ENCODE results near the gene NPTX1.
A peak's percentile ranks its signal among the peaks of the same experiment; 100 is the strongest.

The NPTX1 gene

GRCh38 chr17:80432350-80432955, 44.0 kb downstream of the NPTX1 start:
- no peak overlapping the region for H3K4me2 ChIP-seq
- H3K9ac ChIP-seq: no peak overlapping the region
- peaks cover 0 to 55% (median 6%) of the 10 kb centered on the region in 11 experiments; a peak in 10 of 22 replicates for H4K20me1 ChIP-seq
- no peak for TF ChIP-seq Cebpa-rat (IDR thresholded peaks at IDR 0.05)
- H3K36me3 ChIP-seq: no peaks in the 10 kb centered on the region
- H3K4me1 ChIP-seq: peaks cover 0 to 2% (median 0%) of the 10 kb centered on the region in 10 experiments; a peak in 4 of 20 replicates
- H3K4me3 ChIP-seq: no peak overlapping the region
- no peaks in the 10 kb centered on the region; a peak in 1 of 22 replicates for H3K9me3 ChIP-seq (replicated peaks in 1 of 11)
- H3K27ac ChIP-seq: no peak overlapping the region
- H3K27me3 ChIP-seq: no peaks in the 10 kb centered on the region

GRCh38 chr17:80431246-80432195, 44.9 kb downstream of the NPTX1 start:
- peaks cover 0 to 1% (median 0%) of the 10 kb centered on the region in 11 experiments; a peak in 1 of 22 replicates for H3K27me3 ChIP-seq
- no peaks in the 10 kb centered on the region; a peak in 1 of 22 replicates for H3K9me3 ChIP-seq (replicated peaks in 1 of 11)
- H3K9ac ChIP-seq: no peak overlapping the region
- H4K20me1 ChIP-seq: peaks cover 0 to 61% (median 9%) of the 10 kb centered on the region in 11 experiments; a peak in 13 of 22 replicates
- no peak overlapping the region for H3K4me2 ChIP-seq
- no peaks in the 10 kb centered on the region for H3K36me3 ChIP-seq
- H3K4me3 ChIP-seq: no peak overlapping the region
- H3K27ac ChIP-seq: no peak overlapping the region
- no peak for TF ChIP-seq Cebpa-rat (IDR thresholded peaks at IDR 0.05)
- peaks cover 0 to 11% (median 8%) of the 10 kb centered on the region in 10 experiments; a peak in 13 of 20 replicates for H3K4me1 ChIP-seq

- peaks cover 0 to 20% (median 16%) of the 10 kb centered on the region in 10 experiments; a peak in 15 of 20 replicates for H3K4me1 ChIP-seq
- no peaks in the 10 kb centered on the region for H3K9me3 ChIP-seq (replicated peaks in 1 of 11)
- H3K9ac ChIP-seq: no peak overlapping the region; a peak in 1 of 22 replicates
- H3K27me3 ChIP-seq: peaks cover 0 to 10% (median 0%) of the 10 kb centered on the region in 11 experiments; a peak in 8 of 22 replicates
- no peak overlapping the region for H3K4me3 ChIP-seq
- no peak overlapping the region for H3K4me2 ChIP-seq
- H3K36me3 ChIP-seq: no peaks in the 10 kb centered on the region
- peaks cover 0 to 70% (median 12%) of the 10 kb centered on the region in 11 experiments; a peak in 16 of 22 replicates for H4K20me1 ChIP-seq
- no peak overlapping the region for H3K27ac ChIP-seq
- TF ChIP-seq Cebpa-rat (IDR thresholded peaks at IDR 0.05): no peak
These were observed 45.8 kb downstream of the NPTX1 start for GRCh38 chr17:80430446-80431245.

- H3K4me1 ChIP-seq: peaks cover 8 to 30% (median 27%) of the 10 kb centered on the region in 10 experiments; a peak in 19 of 20 replicates
- no peaks in the 10 kb centered on the region for H3K9me3 ChIP-seq (replicated peaks in 1 of 11)
- no peak overlapping the region for H3K4me2 ChIP-seq
- no peak overlapping the region for H3K27ac ChIP-seq
- peaks cover 0 to 80% (median 21%) of the 10 kb centered on the region in 11 experiments; a peak in 16 of 22 replicates for H4K20me1 ChIP-seq
- no peak overlapping the region for H3K9ac ChIP-seq
- no peak for TF ChIP-seq Cebpa-rat (IDR thresholded peaks at IDR 0.05)
- no peak overlapping the region for H3K4me3 ChIP-seq
- peaks cover 0 to 20% (median 0%) of the 10 kb centered on the region in 11 experiments; a peak in 8 of 22 replicates for H3K27me3 ChIP-seq
- H3K36me3 ChIP-seq: no peaks in the 10 kb centered on the region
These were observed 46.8 kb downstream of the NPTX1 start for GRCh38 chr17:80429356-80430275.

- Histone ChIP-seq H4K20me1 (peaks cover 0 to 88% (median 29%) of the 10 kb centered on the region in 11 experiments; a peak in 18 of 22 replicates), H3K27me3 (peaks cover 0 to 26% (median 0%) of the 10 kb centered on the region in 11 experiments; a peak in 8 of 22 replicates), H3K36me3 (no peaks in the 10 kb centered on the region), H3K4me2 (no peak overlapping the region), H3K4me1 (peaks cover 17 to 39% (median 35%) of the 10 kb centered on the region in 10 experiments), H3K4me3 (no peak overlapping the region), H3K27ac (no peak overlapping the region), H3K9ac (no peak overlapping the region), H3K9me3 (replicated peaks in 1 of 11) (no peaks in the 10 kb centered on the region)
- no peak for TF ChIP-seq Cebpa-rat (IDR thresholded peaks at IDR 0.05)
These were observed 47.6 kb downstream of the NPTX1 start for GRCh38 chr17:80428796-80429195.

- no peaks in the 10 kb centered on the region for H3K9me3 ChIP-seq (replicated peaks in 1 of 11)
- no peak overlapping the region; a peak in 1 of 22 replicates for H3K9ac ChIP-seq
- no peak overlapping the region for H3K27ac ChIP-seq
- no peak overlapping the region for H3K4me3 ChIP-seq
- peaks cover 0 to 29% (median 0%) of the 10 kb centered on the region in 11 experiments; a peak in 8 of 22 replicates for H3K27me3 ChIP-seq
- TF ChIP-seq Cebpa-rat (IDR thresholded peaks at IDR 0.05): no peak
- peaks cover 0 to 91% (median 33%) of the 10 kb centered on the region in 11 experiments; a peak in 18 of 22 replicates for H4K20me1 ChIP-seq
- no peak overlapping the region for H3K4me2 ChIP-seq
- H3K36me3 ChIP-seq: no peaks in the 10 kb centered on the region
- H3K4me1 ChIP-seq: peaks cover 21 to 43% (median 39%) of the 10 kb centered on the region in 10 experiments
These were observed 48.0 kb downstream of the NPTX1 start for GRCh38 chr17:80428363-80428762.

- H3K4me2 ChIP-seq: peak overlapping the region in 7 of 11 experiments; percentile 25 to 97 (median 86); a peak in 10 of 22 replicates
- no peak for TF ChIP-seq Cebpa-rat (IDR thresholded peaks at IDR 0.05)
These were observed 48.8 kb downstream of the NPTX1 start for GRCh38 chr17:80427366-80428282.

More at GRCh38 chr17:80427366-80428282, 48.8 kb downstream of the NPTX1 start:
- Histone ChIP-seq H3K4me3 (no peak overlapping the region), H4K20me1 (peaks cover 0 to 89% (median 33%) of the 10 kb centered on the region in 11 experiments; a peak in 18 of 22 replicates), H3K36me3 (no peaks in the 10 kb centered on the region), H3K9me3 (replicated peaks in 1 of 11) (no peaks in the 10 kb centered on the region), H3K4me1 (peaks cover 28 to 50% (median 47%) of the 10 kb centered on the region in 10 experiments), H3K27ac (no peak overlapping the region), H3K9ac (0 out of 22 replicates have a peak overlapping the region, but pooled peaks of 1 of the 11 experiments have one; percentile 9), H3K27me3 (peaks cover 0 to 29% (median 0%) of the 10 kb centered on the region in 11 experiments; a peak in 8 of 22 replicates)
